Liver (tissue), 3 donors: ENCODE data around the gene SCN2A.

ENCODE experiments used
- EGR1 ChIP-seq, 2 donors: IDR thresholded peaks; 2 replicates each; pipeline ENCODE4 v1.6.1; 2016 to 2018; ENCODE audit warnings: antibody characterized with exemption in 2 of 2, low read depth in 2 of 2
- FOXA1 ChIP-seq: IDR thresholded peaks from 2 replicates; pipeline ENCODE4 v1.6.1; 2016; ENCODE audit warnings: antibody characterized with exemption
- GABPA ChIP-seq, 2 donors: IDR thresholded peaks in 1 of 2; conservative IDR thresholded peaks in 1 of 2; 2 replicates each; pipeline ENCODE4 v1.6.1; 2016; ENCODE audit warnings: antibody characterized with exemption in 2 of 2, mild to moderate bottlenecking in 1 of 2, moderate library complexity in 1 of 2
- HNF4G ChIP-seq: IDR thresholded peaks from 2 replicates; pipeline ENCODE4 v1.6.1; 2016; ENCODE audit warnings: antibody characterized with exemption
- JUND ChIP-seq, 2 donors: IDR thresholded peaks; 2 replicates each; pipeline ENCODE4 v1.6.1; 2016; ENCODE audit warnings: antibody characterized with exemption in 2 of 2
- MAX ChIP-seq: IDR thresholded peaks from 2 replicates; pipeline ENCODE4 v1.6.1; 2016; ENCODE audit warnings: antibody characterized with exemption
- RAD21 ChIP-seq, 2 donors: IDR thresholded peaks; 2 replicates each; pipeline ENCODE4 v1.6.1; 2016; ENCODE audit warnings: antibody characterized with exemption in 2 of 2, mild to moderate bottlenecking in 2 of 2
- REST ChIP-seq: IDR thresholded peaks from 2 replicates; pipeline ENCODE4 v1.6.1; 2016; ENCODE audit warnings: antibody characterized with exemption, mild to moderate bottlenecking
- RXRA ChIP-seq, 2 donors: IDR thresholded peaks; 2 replicates each; pipeline ENCODE4 v1.6.1; 2017 to 2018; ENCODE audit warnings: antibody characterized with exemption in 2 of 2, mild to moderate bottlenecking in 1 of 2
- SP1 ChIP-seq: IDR thresholded peaks from 2 replicates; pipeline ENCODE4 v1.6.1; 2018; ENCODE audit warnings: antibody characterized with exemption, mild to moderate bottlenecking
- TAF1 ChIP-seq: conservative IDR thresholded peaks from 2 replicates; pipeline ENCODE4 v1.6.1; 2016; ENCODE audit warnings: antibody characterized with exemption, mild to moderate bottlenecking
- YY1 ChIP-seq: IDR thresholded peaks from 2 replicates; pipeline ENCODE4 v1.6.1; 2016; ENCODE audit warnings: antibody characterized with exemption, mild to moderate bottlenecking
- TF ChIP-seq, protein P1 (sequence below): fragments of 150-350 bp; IDR thresholded peaks from 2 replicates; pipeline ENCODE4 v1.5.1; 2017; ENCODE audit warnings: improper control_type of control experiment, low read depth, low read length; ENCODE audit not compliant: missing input control
- TF ChIP-seq, protein P2 (sequence below): IDR thresholded peaks from 2 replicates; pipeline ENCODE4 v1.6.1; 2016; ENCODE audit warnings: antibody characterized with exemption
- donor health status: healthy.
- donor health status: healthy.

DNA sequence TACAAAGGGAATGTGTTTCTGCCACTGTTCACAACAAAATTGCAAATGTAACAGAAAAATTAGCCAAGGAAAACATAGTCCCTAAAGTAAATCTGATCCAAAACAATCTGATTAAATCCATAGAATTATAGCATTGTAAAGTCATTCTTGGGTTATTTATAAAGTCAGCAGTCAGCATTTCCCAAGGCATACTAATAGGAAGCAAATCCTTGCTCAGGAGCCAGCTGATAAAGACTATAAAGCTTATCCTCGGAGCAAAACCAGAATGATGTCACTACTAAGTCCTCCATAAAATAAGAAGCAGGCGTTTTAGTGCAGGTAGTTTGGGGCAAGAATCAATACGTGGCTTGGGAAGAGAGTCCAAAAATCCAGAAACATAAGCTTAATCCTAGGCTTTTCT, 162.9 kb downstream of the SCN2A start:
- TF ChIP-seq, protein P1, sequence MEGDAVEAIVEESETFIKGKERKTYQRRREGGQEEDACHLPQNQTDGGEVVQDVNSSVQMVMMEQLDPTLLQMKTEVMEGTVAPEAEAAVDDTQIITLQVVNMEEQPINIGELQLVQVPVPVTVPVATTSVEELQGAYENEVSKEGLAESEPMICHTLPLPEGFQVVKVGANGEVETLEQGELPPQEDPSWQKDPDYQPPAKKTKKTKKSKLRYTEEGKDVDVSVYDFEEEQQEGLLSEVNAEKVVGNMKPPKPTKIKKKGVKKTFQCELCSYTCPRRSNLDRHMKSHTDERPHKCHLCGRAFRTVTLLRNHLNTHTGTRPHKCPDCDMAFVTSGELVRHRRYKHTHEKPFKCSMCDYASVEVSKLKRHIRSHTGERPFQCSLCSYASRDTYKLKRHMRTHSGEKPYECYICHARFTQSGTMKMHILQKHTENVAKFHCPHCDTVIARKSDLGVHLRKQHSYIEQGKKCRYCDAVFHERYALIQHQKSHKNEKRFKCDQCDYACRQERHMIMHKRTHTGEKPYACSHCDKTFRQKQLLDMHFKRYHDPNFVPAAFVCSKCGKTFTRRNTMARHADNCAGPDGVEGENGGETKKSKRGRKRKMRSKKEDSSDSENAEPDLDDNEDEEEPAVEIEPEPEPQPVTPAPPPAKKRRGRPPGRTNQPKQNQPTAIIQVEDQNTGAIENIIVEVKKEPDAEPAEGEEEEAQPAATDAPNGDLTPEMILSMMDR: no peak
- TF ChIP-seq REST: no peak
- no peak for TF ChIP-seq EGR1 (IDR thresholded peaks at IDR 0.05; ENCODE audit: low read depth in 2 of 2)
- TF ChIP-seq RAD21 (IDR thresholded peaks at IDR 0.05): no peak
- no peak for TF ChIP-seq RXRA (IDR thresholded peaks at IDR 0.05)
- TF ChIP-seq, protein P2, sequence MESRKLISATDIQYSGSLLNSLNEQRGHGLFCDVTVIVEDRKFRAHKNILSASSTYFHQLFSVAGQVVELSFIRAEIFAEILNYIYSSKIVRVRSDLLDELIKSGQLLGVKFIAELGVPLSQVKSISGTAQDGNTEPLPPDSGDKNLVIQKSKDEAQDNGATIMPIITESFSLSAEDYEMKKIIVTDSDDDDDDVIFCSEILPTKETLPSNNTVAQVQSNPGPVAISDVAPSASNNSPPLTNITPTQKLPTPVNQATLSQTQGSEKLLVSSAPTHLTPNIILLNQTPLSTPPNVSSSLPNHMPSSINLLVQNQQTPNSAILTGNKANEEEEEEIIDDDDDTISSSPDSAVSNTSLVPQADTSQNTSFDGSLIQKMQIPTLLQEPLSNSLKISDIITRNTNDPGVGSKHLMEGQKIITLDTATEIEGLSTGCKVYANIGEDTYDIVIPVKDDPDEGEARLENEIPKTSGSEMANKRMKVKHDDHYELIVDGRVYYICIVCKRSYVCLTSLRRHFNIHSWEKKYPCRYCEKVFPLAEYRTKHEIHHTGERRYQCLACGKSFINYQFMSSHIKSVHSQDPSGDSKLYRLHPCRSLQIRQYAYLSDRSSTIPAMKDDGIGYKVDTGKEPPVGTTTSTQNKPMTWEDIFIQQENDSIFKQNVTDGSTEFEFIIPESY: no peak
- no peak for TF ChIP-seq JUND (IDR thresholded peaks at IDR 0.05)
- TF ChIP-seq HNF4G: no peak
- no peak for TF ChIP-seq YY1
- TF ChIP-seq GABPA (IDR thresholded peaks at IDR 0.05 in 1 of 2, conservative IDR thresholded peaks at IDR 0.05 in 1 of 2): no peak
- TF ChIP-seq MAX: no peak
- no peak for TF ChIP-seq SP1
- no peak for TF ChIP-seq FOXA1
- TF ChIP-seq TAF1: no peak
